Gastrocnemius medialis (tissue), 4 donors: ENCODE results near the gene NPR2. TPM values are rescaled to one million over a fixed set of nuclear protein-coding genes. Genes with fewer than 3 reads are reported as not detected.

Experiments
- ATAC-seq, 2 donors: fragments of 150-250 bp; one replicate each; pipeline ENCODE4 v1.9.1; 2016
- DNase-seq, 2 donors: peaks; one replicate each; pipeline ENCODE4 v3.0.0-alpha.2; 2019
- H3K27ac ChIP-seq, 4 donors: fragments of 200-600 bp; sonication (generic); 1 replicate in 1 of 4; 2 replicates in 3 of 4; pipeline ENCODE4 v1.5.1; 2016 to 2018; ENCODE audit warnings: mild to moderate bottlenecking in 2 of 4, moderate library complexity in 1 of 4
- H3K27me3 ChIP-seq, 3 donors: fragments of 200-600 bp; sonication (generic) in 2 of 3; 1 replicate in 1 of 3; 2 replicates in 2 of 3; pipeline versions ENCODE4 v1.5.1 to v1.6.0; 2016 to 2019; ENCODE audit warnings: mild to moderate bottlenecking in 1 of 3, moderate library complexity in 1 of 3
- H3K36me3 ChIP-seq, 2 donors: fragments of 200-600 bp; sonication (generic) in 1 of 2; one replicate each; pipeline ENCODE4 v1.5.1; 2017 to 2018
- H3K4me1 ChIP-seq, 2 donors: fragments of 200-600 bp; sonication (generic) in 1 of 2; one replicate each; pipeline ENCODE4 v1.5.1; 2016 to 2017; ENCODE audit warnings: mild to moderate bottlenecking in 2 of 2
- H3K4me3 ChIP-seq, 4 donors: fragments of 200-600 bp; sonication (generic) in 3 of 4; 1 replicate in 1 of 4; 2 replicates in 3 of 4; pipeline ENCODE4 v1.5.1; 2016 to 2019; ENCODE audit warnings: mild to moderate bottlenecking in 2 of 4
- H3K9me3 ChIP-seq, 3 donors: fragments of 200-600 bp; sonication (generic) in 2 of 3; 1 replicate in 1 of 3; 2 replicates in 2 of 3; pipeline ENCODE4 v1.5.1; 2016 to 2019
- CTCF ChIP-seq, 5 experiments: fragments of 450-650 bp in 3 of 5; fragments of 200-600 bp in 2 of 5; sonication (generic) in 2 of 5; IDR thresholded peaks in 4 of 5; conservative IDR thresholded peaks in 1 of 5; 1 replicate in 4 of 5; 2 replicates in 1 of 5; pipeline ENCODE4 v1.5.1; 2016 to 2019; ENCODE audit warnings: antibody characterized with exemption in 5 of 5, mild to moderate bottlenecking in 3 of 5, moderate library complexity in 3 of 5
- POLR2A ChIP-seq, 2 donors: fragments of 450-650 bp; IDR thresholded peaks; one replicate each; pipeline ENCODE4 v1.6.1; 2017; ENCODE audit warnings: antibody characterized with exemption in 2 of 2, mild to moderate bottlenecking in 2 of 2, moderate library complexity in 2 of 2
- in situ Hi-C, 4 donors: fragments of 200-750 bp; cut with MboI; loops; one replicate each; pipeline versions ENCODE4 v1.15.0 to v1.8.0; 2017; ENCODE audit warnings: low sequenced_read_pairs in 4 of 4
- intact Hi-C: fragments of 100-400 bp; cut with DNase I; formaldehyde crosslinking; loops from one replicate; pipeline ENCODE4 v1.15.1; 2023; ENCODE audit warnings: low total_unique reads
- total RNA-seq, 4 donors: library from RNA; depleted of rRNA; stranded (reverse); fragments of >200 nt; gene quantifications; one replicate each; pipeline versions ENCODE4 v1.1.0 to v1.2.3, GENCODE V29; 2016

Gene NPR2
- total RNA-seq, 4 donors from 2014 or later, result 12.3 to 19.2 (median 16.3) TPM

GRCh38 chr9:35758475-35759050 lies 32.8 kb upstream of the NPR2 start:
- Histone ChIP-seq H3K27ac (peak overlapping the region; percentile 81 to 95 (median 83)), H3K4me3 (no peak overlapping the region), H3K27me3 (no peaks in the 10 kb centered on the region), H3K36me3 (peaks cover 0 to 15% of the 10 kb centered on the region in 2 donors), H3K9me3 (no peaks in the 10 kb centered on the region), H3K4me1 (peaks cover 19 to 21% of the 10 kb centered on the region in 2 donors)
- in situ Hi-C loops, result no loop called here
- no peak for ATAC-seq
- intact Hi-C loops, result no loop called here
- no peak for DNase-seq
- TF ChIP-seq POLR2A (IDR thresholded peaks at IDR 0.05), result no peak
- no peak for TF ChIP-seq CTCF (IDR thresholded peaks at IDR 0.05 in 4 of 5, conservative IDR thresholded peaks at IDR 0.05 in 1 of 5)

GRCh38 chr9:35759795-35760194 lies 31.6 kb upstream of the NPR2 start:
- in situ Hi-C loops (no loop called here), intact Hi-C loops (no loop called here)
- Histone ChIP-seq H3K27me3 (no peaks in the 10 kb centered on the region), H3K36me3 (peaks cover 0 to 3% of the 10 kb centered on the region in 2 donors), H3K4me3 (no peak overlapping the region), H3K27ac (no peak overlapping the region), H3K9me3 (no peaks in the 10 kb centered on the region), H3K4me1 (peaks cover 19 to 21% of the 10 kb centered on the region in 2 donors)
- DNase-seq (no peak), ATAC-seq (no peak)
- no peak for TF ChIP-seq POLR2A (IDR thresholded peaks at IDR 0.05)
- no peak for TF ChIP-seq CTCF (IDR thresholded peaks at IDR 0.05 in 4 of 5, conservative IDR thresholded peaks at IDR 0.05 in 1 of 5)

GRCh38 chr9:35760651-35761050 lies 30.7 kb upstream of the NPR2 start:
- no peaks in the 10 kb centered on the region for H3K36me3 ChIP-seq
- peaks cover 19 to 21% of the 10 kb centered on the region in 2 donors for H3K4me1 ChIP-seq
- H3K9me3 ChIP-seq, result no peaks in the 10 kb centered on the region
- no peak for DNase-seq
- ATAC-seq, result no peak
- TF ChIP-seq CTCF (IDR thresholded peaks at IDR 0.05 in 4 of 5, conservative IDR thresholded peaks at IDR 0.05 in 1 of 5) (no peak), POLR2A (IDR thresholded peaks at IDR 0.05) (no peak)
- H3K27me3 ChIP-seq, result no peaks in the 10 kb centered on the region
- in situ Hi-C loops, result no loop called here
- no peak overlapping the region for H3K4me3 ChIP-seq
- no peak overlapping the region for H3K27ac ChIP-seq
- intact Hi-C loops, result no loop called here

- no peaks in the 10 kb centered on the region for H3K27me3 ChIP-seq
- no peaks in the 10 kb centered on the region for H3K9me3 ChIP-seq
- ATAC-seq (no peak), DNase-seq (no peak)
- H3K27ac ChIP-seq, result no peak overlapping the region
- peaks cover 0 to 7% of the 10 kb centered on the region in 2 donors for H3K4me1 ChIP-seq
- in situ Hi-C loops, result no loop called here
- H3K4me3 ChIP-seq, result no peak overlapping the region
- intact Hi-C loops, result no loop called here
- TF ChIP-seq CTCF (IDR thresholded peaks at IDR 0.05 in 4 of 5, conservative IDR thresholded peaks at IDR 0.05 in 1 of 5) (no peak), POLR2A (IDR thresholded peaks at IDR 0.05) (no peak)
- no peaks in the 10 kb centered on the region for H3K36me3 ChIP-seq
These were observed 28.2 kb upstream of the NPR2 start for GRCh38 chr9:35763181-35763580.

GRCh38 chr9:35763803-35764202 lies 27.6 kb upstream of the NPR2 start:
- ATAC-seq (no peak), DNase-seq (no peak)
- Histone ChIP-seq H3K4me1 (peaks cover 0 to 6% of the 10 kb centered on the region in 2 donors), H3K27ac (no peak overlapping the region), H3K9me3 (no peaks in the 10 kb centered on the region), H3K36me3 (no peaks in the 10 kb centered on the region), H3K4me3 (no peak overlapping the region), H3K27me3 (no peaks in the 10 kb centered on the region)
- no peak for TF ChIP-seq CTCF (IDR thresholded peaks at IDR 0.05 in 4 of 5, conservative IDR thresholded peaks at IDR 0.05 in 1 of 5)
- TF ChIP-seq POLR2A (IDR thresholded peaks at IDR 0.05), result no peak
- in situ Hi-C loops, result no loop called here
- intact Hi-C loops, result no loop called here
